ENCODE measurements around the gene HAX1.
"Not testable (repeated sequence)": the region's sequence is repeated elsewhere in the genome, so short reads cannot be mapped to it uniquely, and the experiment has no call there.

HAX1 gene

DNA sequence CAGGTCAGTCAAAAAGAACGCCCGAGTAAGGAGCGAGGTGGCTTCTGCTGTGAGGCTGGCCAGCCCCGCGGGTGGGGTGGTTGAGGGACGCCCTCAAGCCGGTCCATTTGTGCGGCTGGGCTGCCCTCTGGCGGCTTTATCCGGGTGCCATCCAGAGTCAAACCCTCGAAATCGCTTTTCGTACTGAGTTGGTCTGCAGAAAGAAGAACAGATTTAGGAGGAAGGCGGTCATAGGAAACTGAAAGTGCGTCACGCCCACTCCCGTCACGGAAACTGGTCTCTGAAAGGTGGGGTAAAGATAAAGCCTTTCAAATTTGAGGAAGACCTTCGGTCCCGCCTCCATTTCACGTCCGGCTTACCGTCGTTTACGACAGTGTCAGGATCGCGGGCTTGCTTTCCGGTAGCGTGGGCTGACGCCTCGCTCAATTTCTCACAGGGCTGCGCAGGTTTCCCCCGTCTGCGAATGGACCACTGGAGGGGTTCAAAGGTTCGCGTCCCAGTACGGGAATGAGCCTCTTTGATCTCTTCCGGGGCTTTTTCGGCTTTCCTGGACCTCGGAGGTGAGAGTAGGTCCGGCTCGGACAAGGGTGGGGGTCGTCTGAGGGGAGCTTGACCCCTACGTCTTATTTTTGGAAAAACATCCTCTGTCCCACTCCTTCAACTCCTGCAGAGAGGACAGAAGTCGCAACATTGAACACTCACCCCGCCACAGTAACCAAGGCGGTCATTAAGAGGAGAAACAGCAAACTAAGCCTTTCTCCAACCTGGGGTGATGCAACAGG, at the start of gene HAX1:
HAX1 (plus strand) TSS at position 413 of the 782 bp plus-strand sequence; CDS start at position 508, 95 bp downstream.
- peak; percentile 97 for DNase-seq (ENCODE audit: low read depth, low spot score)
- TF ChIP-seq CTCF (IDR thresholded peaks at IDR 0.05; ENCODE audit: low read depth, low read length) = peak; percentile 82
- in situ Hi-C loops (cut with HindIII; ENCODE audit: low sequenced_read_pairs) = no loop called here
- peak within 1 kb of the TSS; percentile 79 for H3K4me3 ChIP-seq (ENCODE audit: low read depth, low read length)

GRCh38 chr1:154222918-154223317, 49.5 kb upstream of the HAX1 start:
- TF ChIP-seq CTCF (IDR thresholded peaks at IDR 0.05; ENCODE audit: low read depth, low read length) = no peak
- H3K4me3 ChIP-seq (ENCODE audit: low read depth, low read length) = no peak overlapping the region
- in situ Hi-C loops (cut with HindIII; ENCODE audit: low sequenced_read_pairs) = no loop called here
- DNase-seq (ENCODE audit: low read depth, low spot score) = no peak

DNA sequence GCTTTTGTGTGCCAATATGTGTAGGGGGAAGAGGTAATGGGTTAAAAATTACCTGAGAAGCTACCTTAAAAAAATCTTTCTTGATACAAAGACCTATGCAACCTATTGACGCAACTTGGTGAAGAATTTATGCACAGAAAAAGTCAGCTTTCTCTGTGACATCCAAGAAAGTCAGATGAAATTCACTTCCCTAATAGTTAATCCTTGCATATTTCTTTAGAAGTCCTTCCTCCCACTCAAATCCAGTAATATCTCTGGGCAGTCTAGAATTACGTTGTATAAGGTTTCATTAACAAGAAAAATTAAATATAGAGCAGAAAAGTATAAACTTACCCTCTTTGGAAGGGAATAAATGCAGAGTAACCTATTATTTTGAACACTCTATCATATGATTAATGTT, 48.8 kb upstream of the HAX1 start:
- in situ Hi-C loops (cut with HindIII; ENCODE audit: low sequenced_read_pairs) = no loop called here

GRCh38 chr1:154225370-154225769, 47.1 kb upstream of the HAX1 start:
- in situ Hi-C loops (cut with HindIII; ENCODE audit: low sequenced_read_pairs) = no loop called here
- DNase-seq (ENCODE audit: low read depth, low spot score) = no peak
- TF ChIP-seq CTCF (IDR thresholded peaks at IDR 0.05; ENCODE audit: low read depth, low read length) = no peak
- no peak overlapping the region for H3K4me3 ChIP-seq (ENCODE audit: low read depth, low read length)

More for the DNA sequence above, 48.8 kb upstream of the HAX1 start:
- no peak for TF ChIP-seq CTCF (IDR thresholded peaks at IDR 0.05; ENCODE audit: low read depth, low read length)
- H3K4me3 ChIP-seq (ENCODE audit: low read depth, low read length) = no peak overlapping the region
- DNase-seq (ENCODE audit: low read depth, low spot score) = no peak

DNA sequence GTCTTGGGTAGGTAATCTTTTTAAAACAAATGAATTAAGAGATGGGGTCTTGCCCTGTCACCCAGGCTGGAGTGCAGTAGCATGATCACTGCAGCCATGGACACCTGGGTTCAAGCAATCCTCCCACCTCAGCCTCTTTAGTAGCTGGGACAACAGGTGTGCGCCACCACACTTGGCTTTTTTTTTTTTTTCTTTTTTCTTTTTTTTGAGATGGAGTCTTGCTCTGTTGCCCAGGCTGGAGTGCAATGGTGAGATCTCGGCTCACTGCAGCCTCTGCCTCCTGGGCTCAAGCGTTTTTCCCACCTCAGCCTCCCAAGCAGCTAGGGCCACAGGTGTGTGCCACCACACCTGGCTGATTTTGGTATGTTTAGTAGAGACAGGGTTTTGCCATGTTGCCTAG, 41.3 kb upstream of the HAX1 start:
- H3K4me3 ChIP-seq (ENCODE audit: low read depth, low read length); DNase-seq (ENCODE audit: low read depth, low spot score); in situ Hi-C loops (cut with HindIII; ENCODE audit: low sequenced_read_pairs): not testable (repeated sequence)

GRCh38 chr1:154233127-154233526, 39.3 kb upstream of the HAX1 start:
- in situ Hi-C loops (cut with HindIII; ENCODE audit: low sequenced_read_pairs); H3K4me3 ChIP-seq (ENCODE audit: low read depth, low read length); DNase-seq (ENCODE audit: low read depth, low spot score): not testable (repeated sequence)

DNA sequence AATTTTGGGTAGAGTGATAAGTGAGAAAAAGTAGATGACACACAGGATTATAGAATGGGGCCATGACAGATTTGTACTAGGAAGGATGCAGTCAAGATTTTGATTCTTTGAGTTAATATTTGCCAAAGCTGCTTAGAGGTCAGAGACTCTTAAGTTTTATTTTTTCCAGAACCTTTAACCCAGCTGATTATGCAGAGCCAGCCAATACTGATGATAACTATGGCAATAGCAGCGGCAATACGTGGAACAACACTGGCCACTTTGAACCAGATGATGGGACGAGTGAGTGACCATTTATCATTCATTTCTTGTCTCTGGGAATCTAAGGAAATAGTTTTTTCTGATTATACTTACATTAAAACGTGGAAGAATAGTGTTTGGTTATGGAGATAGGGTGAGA, 35.6 kb upstream of the HAX1 start:
- no peak for TF ChIP-seq CTCF (IDR thresholded peaks at IDR 0.05; ENCODE audit: low read depth, low read length)
- in situ Hi-C loops (cut with HindIII; ENCODE audit: low sequenced_read_pairs) = no loop called here
- H3K4me3 ChIP-seq (ENCODE audit: low read depth, low read length) = no peak overlapping the region
- DNase-seq (ENCODE audit: low read depth, low spot score) = no peak
